HepG2 (cell line): ENCODE measurements around the gene MRO. TPM values are rescaled to one million over a fixed set of nuclear protein-coding genes. Genes with fewer than 3 reads are reported as not detected.

Source experiments
- ATAC-seq: fragments of 200-7000 bp; cut with Tn5 transposase; 3 replicates; pipeline ENCODE4 v1.9.1; 2020; ENCODE audit warnings: mild to moderate bottlenecking, moderate library complexity
- BruUV-seq: library from RNA; stranded (reverse); fragments of 400-500 nt; replicated peaks from 2 replicates; lab custom pipeline; 2021; lab: Mats Ljungman, UMichigan
- CTCF ChIA-PET: fragments of 300-600 bp; formaldehyde crosslinking; extraction: SDS; loops from one replicate; lab custom pipeline; 2021; ENCODE audit warnings: low total read pairs, inconsistent platforms, low intra/inter-chr PET ratio; lab: Yijun Ruan, JAX
- POLR2A ChIA-PET: fragments of 350-600 bp; sonication (Branson Sonifier 250); formaldehyde crosslinking; loops from one replicate; lab custom pipeline; 2020; ENCODE audit warnings: antibody characterized with exemption, inconsistent platforms; lab: Yijun Ruan, JAX
- DNase-seq: peaks from one replicate; pipeline ENCODE4 v3.0.0-alpha.2; 2015; ENCODE audit warnings: low spot score
- FAIRE-seq: peaks from 3 replicates; lab custom pipeline; 2011; peaks lifted over from hg19 to GRCh38; lab: Jason Lieb, UNC
- H2AFZ ChIP-seq: one replicate; pipeline ENCODE4 v1.6.1; 2011; ENCODE audit warnings: low read length, inconsistent platforms
- H3K27ac ChIP-seq: fragments of 300-600 bp; 3 replicates; pipeline ENCODE4 v1.8.0; 2011; ENCODE audit warnings: mixed run types, mild to moderate bottlenecking, mixed read lengths, low read length, inconsistent platforms; ENCODE audit not compliant: insufficient read depth; ENCODE audit errors: extremely low read length
- H3K27me3 ChIP-seq, 2 experiments: fragments of 200-600 bp in 1 of 2; 2 replicates in 1 of 2; 3 replicates in 1 of 2; pipeline versions ENCODE4 v1.6.0 to v1.8.0; 2011; ENCODE audit warnings: low read length in 2 of 2, mild to moderate bottlenecking in 2 of 2, moderate library complexity in 2 of 2, inconsistent platforms in 1 of 2; ENCODE audit not compliant: insufficient read depth in 2 of 2, control insufficient read depth in 1 of 2
- H3K36me3 ChIP-seq, 2 experiments: fragments of 200-600 bp in 1 of 2; replicated peaks in 1 of 2; 2 replicates in 1 of 2; 3 replicates in 1 of 2; pipeline versions ENCODE4 v1.5.1 to v1.8.0; 2011; ENCODE audit warnings: low read length in 2 of 2, inconsistent platforms in 1 of 2; ENCODE audit not compliant: insufficient read depth in 2 of 2, control insufficient read depth in 1 of 2
- H3K4me1 ChIP-seq: 2 replicates; pipeline ENCODE4 v1.5.1; 2012; ENCODE audit warnings: low read length, inconsistent platforms; ENCODE audit not compliant: insufficient read depth
- H3K4me2 ChIP-seq: 2 replicates; pipeline ENCODE4 v1.6.0; 2011; ENCODE audit warnings: low read depth, low read length, inconsistent platforms
- H3K4me3 ChIP-seq, 3 experiments: fragments of 200-600 bp in 1 of 3; sonication (generic), shearing (Covaris generic) in 1 of 3; replicated peaks in 1 of 3; 2 replicates each; pipeline ENCODE4 v1.5.1; 2011 to 2016; ENCODE audit warnings: low read length in 3 of 3, inconsistent platforms in 2 of 3, low read depth in 2 of 3, mild to moderate bottlenecking in 2 of 3, control low read depth in 1 of 3, mixed read lengths in 1 of 3; ENCODE audit not compliant: insufficient read depth in 1 of 3
- H3K79me2 ChIP-seq: one replicate; pipeline ENCODE4 v1.6.1; 2011; ENCODE audit warnings: low read length, inconsistent platforms; ENCODE audit not compliant: insufficient read depth
- H3K9ac ChIP-seq: 2 replicates; pipeline ENCODE4 v1.6.0; 2011; ENCODE audit warnings: mild to moderate bottlenecking, low read depth, low read length, inconsistent platforms; ENCODE audit not compliant: insufficient read depth
- H3K9me3 ChIP-seq: 2 replicates; pipeline ENCODE4 v1.5.1; 2012; ENCODE audit warnings: mild to moderate bottlenecking, low read length
- H4K20me1 ChIP-seq: 2 replicates; pipeline ENCODE4 v1.6.0; 2011; ENCODE audit warnings: inconsistent platforms, mild to moderate bottlenecking, low read length, moderate library complexity; ENCODE audit not compliant: insufficient read depth
- AFF4 ChIP-seq: sonication (generic); formaldehyde crosslinking; IDR thresholded peaks from 2 replicates; pipeline ENCODE4 v1.4.0; 2020; ENCODE audit warnings: missing genetic modification reagents
- ZFP90 ChIP-seq: sonication (generic); formaldehyde crosslinking; IDR thresholded peaks from 2 replicates; pipeline ENCODE4 v1.8.0; 2022; ENCODE audit warnings: missing genetic modification reagents, mild to moderate bottlenecking, inconsistent platforms, borderline replicate concordance
- ZNF280D ChIP-seq: sonication (generic); formaldehyde crosslinking; IDR thresholded peaks from 2 replicates; pipeline ENCODE4 v1.5.1; 2020; ENCODE audit warnings: mild to moderate bottlenecking, missing genetic modification reagents
- WGBS: methylation state at CpG from one replicate; pipeline ENCODE4 v1.1.6; 2017; ENCODE audit warnings: low lambda C conversion rate; 5-methylcytosine and 5-hydroxymethylcytosine counted together
- in situ Hi-C: cut with HindIII; loops from 2 replicates; pipeline ENCODE4 v1.10.0; 2017; ENCODE audit warnings: low pct_unique_long_range_greater_than_20kb; ENCODE audit not compliant: extremely low pct_ligation_motif_present
- intact Hi-C: fragments of 100-400 bp; cut with micrococcal nuclease; formaldehyde crosslinking; loops from one replicate; pipeline ENCODE4 v1.10.0; 2022; ENCODE audit not compliant: unreplicated experiment
- polyA plus RNA-seq, 8 experiments: library from polyadenylated mRNA; depleted of rRNA in 3 of 8; stranded (reverse) in 7 of 8; unstranded in 1 of 8; fragments of >200 nt; fragmentation: Illumina TruSeq in 4 of 8; extraction: Trizol in 4 of 8; gene quantifications; 2 replicates each; pipeline versions ENCODE4 v1.2.1 to v1.2.3, GENCODE V29; 2011 to 2016; ENCODE audit warnings: low read depth in 4 of 8, missing spikeins in 1 of 8, mixed read lengths in 1 of 8; ENCODE audit not compliant: insufficient read depth in 1 of 8
- total RNA-seq, 5 experiments: library from RNA; depleted of rRNA; stranded (reverse); fragments of >200 nt; fragmentation: Illumina TruSeq; extraction: Trizol; gene quantifications; 2 replicates each; pipeline ENCODE4 v1.2.3, GENCODE V29; 2016; ENCODE audit warnings: low read depth in 1 of 5

Gene MRO
- total and polyA plus RNA-seq, 2 of the 13 experiments (the other 11 are each of a cell fraction or from before 2014, with no cell fraction given), result not detected

GRCh38 chr18:50786864-50787263 is 33.0 kb downstream of the MRO start:
- no peaks in the 10 kb centered on the region for H3K79me2 ChIP-seq
- intact Hi-C loops (no loop called here), in situ Hi-C loops (loop anchor here (10.0 kb wide), 1 partner anchor 272 kb away; no protein-coding TSS in a partner anchor)
- H3K4me2 ChIP-seq, result no peak overlapping the region
- H2AFZ ChIP-seq, result no peak overlapping the region
- no peak overlapping the region for H3K9ac ChIP-seq
- TF ChIP-seq AFF4 (CRISPR knock-in tag) (no peak), ZNF280D (CRISPR knock-in tag) (no peak), ZFP90 (CRISPR knock-in tag) (no peak)
- H3K9me3 ChIP-seq, result no peaks in the 10 kb centered on the region
- no peak overlapping the region for H3K27ac ChIP-seq
- no peak for DNase-seq
- no peak overlapping the region for H3K4me3 ChIP-seq
- no peaks in the 10 kb centered on the region for H3K4me1 ChIP-seq
- ChIA-PET CTCF (no interaction called here), POLR2A (no interaction called here)
- 59% methylated on average over 3 of the region's 3 CpGs for WGBS
- no TSS peak for BruUV-seq
- H4K20me1 ChIP-seq, result no peaks in the 10 kb centered on the region
- ATAC-seq, result no peak
- H3K27me3 ChIP-seq, result peaks cover 0 to 1% of the 10 kb centered on the region in 2 experiments; a peak in 1 of 5 replicates
- FAIRE-seq, result no peak
- no peaks in the 10 kb centered on the region for H3K36me3 ChIP-seq
